RWPE1 (cell line): ENCODE results near the gene NT5DC4.
"Not testable (repeated sequence)": the region's sequence is repeated elsewhere in the genome, so short reads cannot be mapped to it uniquely, and the experiment has no call there.

Source experiments
- CTCF ChIA-PET: fragments of 350-600 bp; sonication (Branson Sonifier 250); formaldehyde crosslinking; extraction: SDS; loops from one replicate; lab custom pipeline; 2021; lab: Yijun Ruan, JAX
- POLR2A ChIA-PET: fragments of 400-600 bp; formaldehyde crosslinking; extraction: SDS; loops from one replicate; lab custom pipeline; 2020; ENCODE audit warnings: antibody characterized with exemption; ENCODE audit not compliant: low non-redundant PET; lab: Yijun Ruan, JAX
- DNase-seq: peaks from one replicate; pipeline ENCODE4 v3.0.0; 2012; ENCODE audit warnings: low spot score
- H3K27ac ChIP-seq: fragments of 450-650 bp; 2 replicates; pipeline ENCODE4 v1.5.1; 2017
- CTCF ChIP-seq: fragments of 450-650 bp; conservative IDR thresholded peaks from 2 replicates; pipeline ENCODE4 v1.5.1; 2017; ENCODE audit warnings: low read depth, mild to moderate bottlenecking

NT5DC4 gene

DNA sequence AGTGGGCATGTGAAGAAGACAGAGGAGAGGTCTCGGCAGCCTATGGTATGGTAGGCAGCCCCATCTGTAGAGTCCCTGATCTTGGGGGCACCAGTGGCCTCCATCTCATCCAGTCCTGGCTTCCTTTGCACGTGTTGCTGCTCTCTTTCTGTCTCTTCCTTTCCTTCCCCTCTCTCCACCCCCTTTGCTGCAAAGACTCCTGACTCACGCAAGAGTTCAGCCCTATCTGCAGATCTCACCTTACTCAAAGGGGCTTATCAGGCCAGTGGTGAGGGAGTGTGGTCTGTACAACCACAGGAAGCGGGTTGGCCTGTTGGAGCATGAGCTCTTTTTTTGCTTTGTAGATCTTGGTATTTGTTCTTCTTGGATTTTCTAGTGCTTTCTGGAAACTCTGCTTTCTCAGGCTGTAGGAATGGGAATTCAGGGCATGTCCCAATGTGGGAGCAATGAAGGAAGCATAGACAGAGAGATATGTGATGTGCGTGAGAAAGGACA lies 14.6 kb upstream of the NT5DC4 start:
- no peak overlapping the region for H3K27ac ChIP-seq
- DNase-seq = no peak
- ChIA-PET CTCF (no interaction called here), POLR2A (no interaction called here)
- TF ChIP-seq CTCF = no peak

DNA sequence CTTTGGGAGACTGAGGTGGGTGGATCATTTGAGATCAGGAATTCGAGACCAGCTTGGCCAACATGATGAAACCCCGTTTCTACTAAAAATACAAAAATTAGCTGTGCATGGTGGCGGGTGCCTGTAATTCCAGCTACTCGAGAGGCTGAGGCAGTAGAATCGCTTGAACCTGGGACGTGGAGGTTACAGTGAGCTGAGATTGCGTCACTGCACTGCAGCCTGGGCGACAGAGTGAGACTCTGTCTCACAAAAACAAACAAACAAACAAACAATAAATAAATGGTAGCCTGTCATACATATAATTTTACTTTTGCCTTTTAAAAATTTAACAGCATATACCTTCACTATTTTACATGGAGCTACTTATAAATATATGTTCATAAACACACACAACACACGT lies 13.9 kb upstream of the NT5DC4 start:
- H3K27ac ChIP-seq, DNase-seq, POLR2A ChIA-PET, CTCF ChIA-PET: not testable (repeated sequence)

DNA sequence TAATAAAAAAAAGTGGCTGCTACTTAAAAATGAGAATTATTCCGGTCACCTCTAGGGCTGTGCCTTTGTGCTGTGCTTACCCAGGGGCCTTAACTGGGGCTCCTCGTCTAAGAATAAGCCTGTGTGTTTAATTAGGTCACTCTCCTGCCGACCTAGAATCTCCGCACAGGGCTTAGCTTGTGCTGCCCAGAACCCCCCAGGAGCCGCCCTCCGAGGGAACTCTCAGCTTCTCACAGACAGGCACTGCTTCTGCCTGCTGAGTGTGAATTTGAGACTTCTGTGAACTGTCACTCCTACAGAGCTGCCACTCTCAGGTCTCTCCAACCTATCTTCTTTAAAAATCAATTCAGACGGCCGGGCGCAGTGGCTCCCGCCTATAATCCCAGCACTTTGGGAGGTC lies 11.9 kb upstream of the NT5DC4 start:
- no peak for DNase-seq
- ChIA-PET CTCF (interaction anchor here (1.1 kb wide), 1 partner anchor 19 kb away, joined by 5 read pairs; no protein-coding TSS in a partner anchor), POLR2A (no interaction called here)
- no peak for TF ChIP-seq CTCF
- no peak overlapping the region for H3K27ac ChIP-seq

- H3K27ac ChIP-seq = no peak overlapping the region
- no peak for TF ChIP-seq CTCF
- no peak for DNase-seq
- ChIA-PET CTCF (interaction anchor here (1.1 kb wide), 1 partner anchor 18 kb away, joined by 5 read pairs; no protein-coding TSS in a partner anchor), POLR2A (no interaction called here)
Observed at GRCh38 chr2:112709703-112710102, 11.1 kb upstream of the NT5DC4 start.

- H3K27ac ChIP-seq = no peak overlapping the region
- no peak for DNase-seq
- TF ChIP-seq CTCF = no peak
- POLR2A ChIA-PET = no interaction called here
- CTCF ChIA-PET = no interaction called here
Observed at GRCh38 chr2:112710956-112711750, 9.7 kb upstream of the NT5DC4 start.

GRCh38 chr2:112712465-112712864 lies 8.4 kb upstream of the NT5DC4 start:
- H3K27ac ChIP-seq = no peak overlapping the region
- TF ChIP-seq CTCF = no peak
- CTCF ChIA-PET = interaction anchor here (0.8 kb wide), 1 partner anchor 1139 kb away, joined by 3 read pairs; no protein-coding TSS in a partner anchor
- POLR2A ChIA-PET = no interaction called here
- no peak for DNase-seq

- no peak for DNase-seq
- TF ChIP-seq CTCF = no peak
- no peak overlapping the region for H3K27ac ChIP-seq
- POLR2A ChIA-PET = no interaction called here
- CTCF ChIA-PET = interaction anchor here (0.6 to 0.9 kb wide), 2 partner anchors 113 to 392 kb away, joined by 3 to 5 read pairs; no protein-coding TSS in a partner anchor
Observed at GRCh38 chr2:112712903-112713584, 7.8 kb upstream of the NT5DC4 start.
